Measurements from ENCODE around the gene DMRT3.

The DMRT3 gene, protein sequence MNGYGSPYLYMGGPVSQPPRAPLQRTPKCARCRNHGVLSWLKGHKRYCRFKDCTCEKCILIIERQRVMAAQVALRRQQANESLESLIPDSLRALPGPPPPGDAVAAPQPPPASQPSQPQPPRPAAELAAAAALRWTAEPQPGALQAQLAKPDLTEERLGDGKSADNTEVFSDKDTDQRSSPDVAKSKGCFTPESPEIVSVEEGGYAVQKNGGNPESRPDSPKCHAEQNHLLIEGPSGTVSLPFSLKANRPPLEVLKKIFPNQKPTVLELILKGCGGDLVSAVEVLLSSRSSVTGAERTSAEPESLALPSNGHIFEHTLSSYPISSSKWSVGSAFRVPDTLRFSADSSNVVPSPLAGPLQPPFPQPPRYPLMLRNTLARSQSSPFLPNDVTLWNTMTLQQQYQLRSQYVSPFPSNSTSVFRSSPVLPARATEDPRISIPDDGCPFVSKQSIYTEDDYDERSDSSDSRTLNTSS

GRCh38 chr9:976258-976942 is at the start of gene DMRT3:
TSS of gene DMRT3 (plus strand) at chr9:976655. CDS start at chr9:977002, 347 bp downstream.
- no peak for DNase-seq

DNA sequence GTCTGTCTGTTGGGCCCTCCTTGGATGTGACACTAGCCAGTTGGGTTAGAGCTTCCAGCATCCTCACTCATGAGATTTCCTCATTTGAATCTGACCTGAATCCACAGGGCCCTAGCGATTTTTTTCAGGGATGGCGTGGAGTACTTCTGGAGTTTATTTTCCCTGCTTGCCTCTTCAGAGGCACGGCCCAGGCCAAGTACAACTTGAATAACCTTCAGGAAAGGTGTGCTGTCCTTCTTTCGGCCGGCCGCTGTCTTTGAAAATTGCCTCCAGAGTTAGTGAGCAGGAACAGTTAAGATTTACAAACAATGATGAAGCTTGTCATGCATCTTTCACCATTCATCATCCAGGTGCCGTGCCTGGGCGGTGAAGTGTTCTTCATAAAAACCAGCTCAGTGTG is 49.5 kb upstream of the DMRT3 start:
- no peak for DNase-seq

DNA sequence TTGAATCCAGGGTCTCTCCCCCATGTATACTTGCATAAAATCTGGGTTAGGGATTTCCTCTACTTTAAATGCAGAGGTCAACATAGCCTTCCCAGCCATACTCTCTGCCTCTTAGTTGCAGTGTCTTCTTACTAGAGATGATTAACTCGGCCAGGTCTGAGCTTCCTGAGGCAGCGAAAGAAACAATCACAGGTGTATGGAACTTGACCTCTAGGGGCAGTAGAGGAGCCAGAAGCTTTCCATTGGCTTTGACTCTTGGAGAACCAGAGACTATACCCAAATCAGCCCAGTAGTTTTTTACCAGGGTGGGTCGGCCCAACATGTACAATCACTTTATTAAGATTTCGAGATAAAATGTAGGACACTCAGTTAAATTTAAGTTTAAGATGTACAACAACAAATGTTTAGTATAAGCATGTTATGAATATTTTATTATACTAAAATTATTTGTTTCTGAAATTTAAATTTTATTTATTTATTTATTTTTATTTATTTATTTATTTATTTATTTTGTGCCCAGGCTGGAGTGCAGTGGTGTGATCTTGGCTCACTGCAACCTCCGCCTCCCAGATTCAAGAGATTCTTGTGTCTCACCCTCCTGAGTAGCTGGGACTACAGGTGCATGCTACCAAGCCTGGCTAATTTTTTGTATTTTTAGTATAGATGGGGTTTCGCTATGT is 48.0 kb upstream of the DMRT3 start:
- no peak for DNase-seq

DNA sequence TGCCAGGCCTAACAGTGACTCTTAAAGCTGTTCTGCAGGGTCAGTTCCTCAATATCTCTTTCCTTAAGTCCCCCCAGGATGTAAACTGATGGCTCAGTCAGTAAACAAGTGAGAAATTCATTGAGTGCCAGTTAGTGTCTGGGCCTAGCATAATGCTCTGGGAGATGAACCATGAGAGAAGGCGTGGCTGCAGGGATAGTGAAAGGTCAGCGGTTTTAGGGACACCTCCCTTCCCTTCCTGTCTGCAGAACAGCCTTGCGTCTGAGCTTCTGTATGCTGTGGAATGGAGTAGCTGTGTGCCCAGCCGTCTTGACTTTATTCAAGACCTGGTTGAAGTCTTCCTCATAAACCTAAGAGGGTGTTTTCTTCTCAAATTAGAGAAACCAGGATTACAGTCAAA is 46.7 kb upstream of the DMRT3 start:
- DNase-seq = no peak

DNA sequence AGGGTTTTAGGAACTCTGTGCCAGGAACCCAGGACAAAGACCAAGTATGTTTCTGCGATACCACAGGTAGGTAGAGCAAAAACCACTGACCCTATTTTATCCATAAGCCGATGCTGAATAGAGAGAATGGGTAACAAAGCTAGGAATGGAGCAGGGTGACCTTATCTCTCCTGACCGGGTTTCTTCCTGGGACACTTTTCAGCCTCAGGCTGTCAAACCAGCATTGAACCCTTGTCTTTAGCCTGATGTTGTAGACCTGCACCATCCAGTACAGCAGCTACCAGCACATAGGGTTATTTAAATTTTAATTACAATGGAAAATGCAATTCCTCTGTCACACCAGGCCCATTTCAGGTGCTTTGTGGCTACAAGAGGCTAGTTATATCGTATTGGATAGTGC is 43.1 kb upstream of the DMRT3 start:
- no peak for DNase-seq

DNA sequence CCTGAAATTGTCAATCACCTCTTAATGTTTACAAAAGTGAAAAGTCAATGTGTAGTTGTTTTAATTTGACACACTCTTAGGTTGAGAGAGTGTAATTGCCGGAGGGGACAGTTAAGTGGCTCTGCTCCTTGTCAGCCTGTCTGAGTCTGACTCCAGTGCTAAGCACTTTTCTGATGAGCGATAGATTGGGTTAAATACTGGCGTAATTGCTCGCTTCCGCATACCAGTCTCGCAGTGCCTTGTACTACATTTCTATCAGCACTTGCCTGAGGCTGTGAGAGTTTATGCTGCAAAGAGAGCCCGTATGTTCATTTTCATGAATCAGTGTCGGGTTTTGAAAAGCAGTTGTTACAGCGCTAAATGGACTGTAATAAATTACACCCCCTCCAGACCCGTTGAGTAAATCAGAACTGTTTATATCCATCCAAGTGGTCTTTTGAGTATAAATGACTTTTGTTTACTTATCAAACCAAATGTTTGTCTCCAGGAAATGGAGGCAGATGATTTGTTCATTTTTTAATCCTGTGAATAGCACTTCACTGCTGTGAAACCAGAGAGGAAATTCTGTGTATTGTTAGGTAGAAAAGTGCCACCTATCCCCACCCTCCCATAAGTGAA is 41.0 kb upstream of the DMRT3 start:
- no peak for DNase-seq

DNA sequence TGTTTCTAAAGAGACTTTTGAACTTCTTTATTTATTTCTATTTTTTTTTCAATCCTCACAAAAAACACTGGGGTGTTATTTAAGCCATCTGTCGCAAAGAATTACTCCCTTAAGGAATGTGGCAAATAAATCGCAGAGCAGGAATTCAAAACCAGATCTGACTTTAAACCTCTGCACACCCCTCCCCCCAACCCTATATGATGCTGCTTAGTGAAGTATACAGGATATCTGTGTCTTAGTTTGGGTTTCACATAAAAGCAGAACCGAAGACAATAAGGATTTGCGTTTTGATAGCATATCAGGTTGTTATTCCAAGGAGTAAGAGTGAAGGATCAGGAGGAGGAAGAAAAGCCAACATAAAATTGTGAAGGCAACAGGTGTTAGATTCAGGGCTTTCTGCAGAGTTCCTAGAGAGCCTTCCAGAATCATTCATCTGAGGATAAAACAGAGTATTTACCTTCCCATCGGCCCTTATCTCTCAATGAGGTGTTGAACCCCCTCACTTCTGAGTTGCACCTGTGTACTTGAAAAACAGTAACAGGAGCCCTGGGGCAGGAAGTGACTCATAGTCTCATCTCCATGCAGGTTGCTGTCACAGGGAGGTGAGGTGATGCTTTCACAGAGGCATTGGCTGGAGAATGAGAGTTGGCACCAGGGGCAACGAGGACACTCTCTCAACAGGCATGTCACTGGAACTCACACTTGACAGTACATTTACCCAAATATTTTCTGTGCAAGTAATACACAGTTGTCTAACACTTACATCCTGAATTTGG is 33.5 kb upstream of the DMRT3 start:
- DNase-seq = no peak

DNA sequence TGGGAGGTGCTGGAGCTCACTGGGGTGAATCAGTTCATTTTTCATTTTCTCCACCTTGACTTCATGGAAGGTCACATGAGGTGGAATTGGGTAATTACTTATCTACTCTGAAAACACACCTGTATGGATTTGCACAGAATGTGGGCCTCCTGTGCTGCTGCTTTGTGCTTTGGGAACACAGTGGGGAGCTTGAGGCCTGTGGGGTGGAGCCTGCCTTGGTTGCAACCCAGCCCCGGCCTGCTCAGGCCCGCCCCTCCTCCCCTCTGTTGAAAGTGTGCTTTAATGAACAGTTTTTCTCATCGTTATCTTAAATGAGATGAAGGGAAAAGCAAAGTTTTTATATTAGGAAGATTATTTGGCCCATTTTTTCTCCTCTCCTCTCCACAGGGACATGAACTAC is 28.5 kb upstream of the DMRT3 start:
- DNase-seq = no peak

DNA sequence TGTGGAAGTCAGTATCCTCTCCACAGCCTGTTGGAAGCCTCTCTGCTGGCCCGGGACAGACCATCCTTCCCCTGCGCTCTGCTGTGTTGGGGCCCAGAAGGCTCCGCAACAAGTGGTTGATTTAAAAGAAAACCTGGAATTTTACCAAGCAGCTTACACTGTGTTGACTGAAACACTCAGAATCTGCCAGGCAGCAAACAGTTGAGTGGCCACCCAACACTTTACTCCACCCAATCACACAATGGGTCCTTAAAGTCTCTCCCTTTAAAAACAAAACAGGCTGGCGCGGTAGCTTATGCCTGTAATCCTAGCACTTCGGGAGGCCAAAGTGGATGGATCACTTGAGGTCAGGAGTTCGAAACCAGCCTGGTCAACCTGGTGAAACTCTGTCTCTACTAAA is 28.0 kb upstream of the DMRT3 start:
- DNase-seq = no peak

DNA sequence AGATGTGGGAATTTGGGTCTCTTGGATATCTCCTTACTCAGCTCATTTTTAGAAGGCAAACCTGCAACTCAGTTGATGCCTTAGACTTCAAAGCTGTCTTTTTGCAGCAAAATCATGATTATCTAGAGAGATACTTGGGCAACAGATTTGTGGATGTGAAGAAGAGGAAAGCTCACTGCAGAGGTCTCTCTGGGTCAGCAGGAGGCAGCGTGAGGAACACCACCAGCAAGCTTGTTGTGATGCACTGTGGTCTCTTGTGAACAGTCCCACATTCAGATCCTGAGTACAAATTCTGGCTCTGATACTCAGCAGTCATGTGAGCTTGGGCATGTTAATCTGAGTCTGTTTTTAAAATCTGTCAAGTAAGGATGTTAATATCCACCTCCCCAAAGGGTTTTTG is 26.3 kb upstream of the DMRT3 start:
- no peak for DNase-seq

- no peak for DNase-seq
Observed at GRCh38 chr9:952546-952945, 23.9 kb upstream of the DMRT3 start.

- DNase-seq = no peak
Observed at GRCh38 chr9:959105-959504, 17.4 kb upstream of the DMRT3 start.

DNA sequence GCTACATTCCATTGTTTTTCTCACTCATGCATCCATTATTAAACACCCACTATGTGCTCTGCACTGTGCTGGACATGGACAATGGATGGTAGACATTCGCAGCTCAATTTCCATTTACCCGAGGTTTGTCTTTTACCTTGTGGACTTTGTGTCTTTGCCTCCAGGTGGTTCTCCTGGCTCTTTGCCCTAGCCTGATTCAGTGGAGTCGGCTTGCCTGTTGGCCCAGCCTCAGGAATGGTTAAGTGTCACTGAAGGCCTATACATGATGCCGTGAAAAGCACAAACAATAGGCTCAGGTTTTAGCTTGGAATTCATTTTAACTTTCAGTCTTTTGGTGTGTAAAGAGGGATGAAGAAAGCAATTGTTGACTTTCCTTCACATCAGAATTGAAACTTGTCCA is 16.5 kb upstream of the DMRT3 start:
- no peak for DNase-seq

DNA sequence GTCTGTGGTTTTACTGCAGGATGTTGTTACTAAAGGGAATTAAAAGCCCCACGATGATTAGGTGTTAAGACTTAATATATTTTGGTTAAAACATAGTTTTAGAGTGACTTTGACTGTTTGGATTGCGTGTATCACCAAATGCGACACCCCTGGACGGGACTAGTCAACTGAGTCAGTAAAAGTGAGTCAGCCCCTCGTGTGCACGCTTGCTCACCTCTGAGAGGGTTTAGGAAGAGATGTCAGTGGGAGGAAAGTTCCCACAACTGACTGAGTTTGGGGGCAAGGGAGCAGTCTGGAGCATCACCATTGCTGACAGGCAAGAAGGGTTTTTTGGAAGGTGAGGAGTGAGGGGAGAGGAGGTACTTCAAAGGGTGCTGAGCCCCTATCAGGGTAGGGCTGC is 14.4 kb upstream of the DMRT3 start:
- no peak for DNase-seq

DNA sequence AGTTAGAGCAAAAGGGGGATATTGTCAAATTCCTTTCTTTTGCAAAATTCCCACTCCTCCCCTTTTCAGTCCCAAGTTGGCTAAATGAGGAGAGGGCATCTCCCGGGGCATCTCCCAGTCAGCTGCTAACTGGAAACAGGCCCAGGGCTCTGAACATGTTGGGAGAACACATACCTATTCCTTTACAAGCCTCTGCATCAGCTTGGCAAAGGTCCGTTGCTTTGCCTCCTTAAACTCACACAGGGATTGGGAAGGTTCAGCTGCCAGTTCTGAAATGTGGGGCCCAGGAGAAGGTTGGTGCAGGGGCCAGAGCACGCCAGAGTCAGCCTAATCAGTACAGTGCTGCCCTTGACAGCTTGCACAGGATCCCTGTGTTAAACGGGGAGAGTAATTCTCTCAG is 11.0 kb upstream of the DMRT3 start:
- DNase-seq = no peak

DNA sequence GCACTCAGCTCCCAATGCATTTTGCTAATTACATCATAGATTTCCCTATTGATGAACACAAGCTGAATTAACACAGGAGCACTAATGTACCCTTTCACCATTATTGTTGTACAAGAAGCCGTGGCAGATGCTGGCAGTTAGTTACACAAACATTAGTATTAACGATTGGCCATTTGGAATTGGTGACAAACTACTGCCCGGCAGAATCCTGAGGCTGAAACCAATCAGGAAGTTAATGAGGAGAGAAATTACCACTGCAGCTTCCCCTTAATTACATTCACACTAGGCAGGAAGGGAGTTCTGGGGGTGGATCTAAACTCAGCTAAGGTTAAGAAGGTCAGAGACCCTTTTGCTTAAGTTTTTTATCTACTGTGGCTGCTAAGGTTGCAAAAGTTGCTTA is 9.6 kb upstream of the DMRT3 start:
- DNase-seq = no peak

DNA sequence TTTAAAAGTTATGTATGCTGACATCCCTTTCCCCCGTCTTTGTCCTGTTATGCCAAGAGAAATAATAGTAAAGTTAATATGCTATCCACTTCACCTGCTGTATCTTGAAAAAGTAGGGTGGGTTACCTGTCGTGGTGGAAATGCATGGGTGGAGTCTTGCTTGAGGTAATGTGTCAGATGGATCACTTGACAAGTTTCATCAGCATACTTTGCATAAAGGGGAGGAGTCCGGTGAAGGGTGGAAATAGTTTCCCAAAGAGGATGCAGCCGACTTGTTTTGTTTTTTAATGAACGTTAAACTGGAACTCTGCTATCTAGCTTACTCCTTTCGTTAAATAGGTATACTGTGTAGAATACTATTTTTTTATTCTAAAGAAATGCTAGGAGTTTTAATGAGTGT is 9.0 kb upstream of the DMRT3 start:
- DNase-seq = no peak

DNA sequence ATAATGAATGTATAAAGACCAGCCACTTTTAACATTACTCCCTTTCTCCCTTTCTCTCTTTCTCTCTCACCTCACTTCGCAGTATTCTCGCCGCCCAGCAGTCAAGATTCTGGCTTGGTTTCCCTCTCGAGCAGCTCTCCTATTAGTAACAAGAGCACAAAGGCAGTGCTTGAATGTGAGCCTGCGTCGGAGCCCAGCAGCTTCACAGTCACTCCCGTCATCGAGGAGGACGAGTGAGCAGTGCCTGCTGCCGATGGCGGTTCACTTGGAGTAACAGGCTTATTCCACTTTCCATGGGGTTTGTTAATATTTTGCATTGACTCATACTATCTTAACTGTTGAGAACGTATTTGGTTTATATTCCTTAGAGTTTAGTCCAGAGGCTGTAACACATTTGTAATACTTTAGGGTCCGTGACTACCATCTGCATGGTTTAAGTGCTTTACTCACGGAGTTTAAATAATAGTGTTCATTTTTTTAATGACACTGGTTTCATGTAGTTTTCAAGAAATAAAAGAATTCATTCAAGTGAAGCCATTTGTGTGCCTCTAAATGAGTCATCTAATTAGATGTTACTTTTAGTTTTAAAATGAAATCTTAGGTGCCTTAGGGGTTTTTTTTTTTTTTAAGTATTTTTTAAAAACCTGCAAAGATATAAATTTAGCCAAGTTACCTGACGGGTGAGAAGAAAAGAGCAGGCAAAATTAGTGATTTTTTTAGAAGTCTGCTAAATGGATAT is 8.4 kb upstream of the DMRT3 start:
- DNase-seq = no peak

GRCh38 chr9:969310-970150 is 6.9 kb upstream of the DMRT3 start:
- DNase-seq = no peak

Measured in nucleus accumbens (tissue), 56 donors.